Aorta (tissue), 5 donors: ENCODE data around the gene MXRA7. TPM values are rescaled to one million over a fixed set of nuclear protein-coding genes. Genes with fewer than 3 reads are reported as not detected.

Source experiments
- ATAC-seq: fragments of 200-7000 bp; cut with Tn5 transposase; one replicate; pipeline ENCODE4 v1.9.1; 2022; ENCODE audit warnings: moderate library complexity; ENCODE audit not compliant: low FRiP score
- DNase-seq, 2 donors: peaks; one replicate each; pipeline ENCODE4 v3.0.0-alpha.2; 2020
- H3K27ac ChIP-seq, 2 donors: one replicate each; pipeline ENCODE4 v1.5.1; 2013; ENCODE audit warnings: low read length in 2 of 2, mild to moderate bottlenecking in 2 of 2, moderate library complexity in 2 of 2, control low read depth in 1 of 2, inconsistent platforms in 1 of 2, low read depth in 1 of 2
- H3K27me3 ChIP-seq, 2 donors: one replicate each; pipeline ENCODE4 v1.6.1; 2013; ENCODE audit warnings: control low read depth in 1 of 2, low read length in 1 of 2, mild to moderate bottlenecking in 1 of 2, moderate library complexity in 1 of 2; ENCODE audit not compliant: insufficient read depth in 2 of 2, control insufficient read depth in 1 of 2
- H3K36me3 ChIP-seq, 2 donors: one replicate each; pipeline ENCODE4 v1.6.1; 2013; ENCODE audit warnings: control low read depth in 1 of 2, low read length in 1 of 2, mild to moderate bottlenecking in 1 of 2; ENCODE audit not compliant: insufficient read depth in 2 of 2, control insufficient read depth in 1 of 2
- H3K4me1 ChIP-seq, 2 donors: one replicate each; pipeline ENCODE4 v1.6.1; 2013; ENCODE audit warnings: low read length in 2 of 2, control low read depth in 1 of 2, mild to moderate bottlenecking in 1 of 2, moderate library complexity in 1 of 2; ENCODE audit not compliant: insufficient read depth in 2 of 2, control insufficient read depth in 1 of 2
- H3K4me3 ChIP-seq, 2 donors: one replicate each; pipeline ENCODE4 v1.5.1; 2013; ENCODE audit warnings: low read length in 2 of 2, control low read depth in 1 of 2, mild to moderate bottlenecking in 1 of 2
- H3K9me3 ChIP-seq: one replicate; pipeline ENCODE4 v1.6.1; 2013; ENCODE audit warnings: mild to moderate bottlenecking, low read length; ENCODE audit not compliant: control insufficient read depth
- WGBS, 2 donors: extraction: QIAGEN DNeasy Blood & Tissue Kit; methylation state at CpG; one replicate each; pipeline ENCODE4 v1.1.7; 2013; 5-methylcytosine and 5-hydroxymethylcytosine counted together
- intact Hi-C, 2 donors: fragments of 100-400 bp; cut with DNase I; formaldehyde crosslinking; loops; one replicate each; pipeline versions ENCODE4 v1.14.2 to v1.15.0; 2022
- microRNA-seq, 2 donors: library from miRNA; unstranded; fragments of <30 nt; microRNA quantifications; one replicate each; pipeline ENCODE4 v1.2.0, GENCODE V29; 2020
- polyA plus RNA-seq, 2 donors: library from polyadenylated mRNA; stranded (reverse); fragments of 200-250 nt; gene quantifications; one replicate each; pipeline ENCODE4 v1.2.3, GENCODE V29; 2013
- total RNA-seq, 2 donors: library from RNA; stranded (reverse); fragmentation: NEBNext Ultra II Directional; extraction: Animal tissue kit (Norgen Biotek cat#: 25700); gene quantifications; one replicate each; pipeline ENCODE4 v1.2.1, GENCODE V29; 2021
- donor health status: healthy with polysubstance abuse.
- donor health status: Bipolar disorder and iron deficiency.
- donor health status: DM: no; HTN: no; CAD: no.
- donor health status: DM: no; HTN: no; CAD: no.
- donor health status: DM: yes; HTN: yes; CAD: no.

MXRA7 gene
- total and polyA plus RNA-seq, 4 donors, result 256 to 465 (median 310) TPM

GRCh38 chr17:76635039-76635438 lies 75.7 kb downstream of the MXRA7 start:
- no peak overlapping the region for H3K27ac ChIP-seq
- H3K4me3 ChIP-seq, result no peak overlapping the region
- no peaks in the 10 kb centered on the region for H3K36me3 ChIP-seq
- no peaks in the 10 kb centered on the region for H3K27me3 ChIP-seq
- intact Hi-C loops, result no loop called here
- WGBS, 2 donors, result 85 to 87% methylated on average over 5 of the region's 5 CpGs
- ATAC-seq (no peak), DNase-seq (no peak)
- H3K9me3 ChIP-seq, result no peaks in the 10 kb centered on the region
- H3K4me1 ChIP-seq, result no peaks in the 10 kb centered on the region

GRCh38 chr17:76633628-76634328 lies 77.0 kb downstream of the MXRA7 start:
- WGBS, 2 donors, result 86% methylated on average over 14 of the region's 14 CpGs
- intact Hi-C loops, result no loop called here

GRCh38 chr17:76631821-76632565 lies 78.8 kb downstream of the MXRA7 start:
- Histone ChIP-seq H3K27me3 (no peaks in the 10 kb centered on the region), H3K36me3 (no peaks in the 10 kb centered on the region), H3K4me3 (no peak overlapping the region), H3K4me1 (no peaks in the 10 kb centered on the region), H3K9me3 (no peaks in the 10 kb centered on the region), H3K27ac (no peak overlapping the region)
- ATAC-seq (no peak), DNase-seq (no peak)
- 63 to 64% methylated on average over 10 of the region's 10 CpGs for WGBS, 2 donors
- intact Hi-C loops, result no loop called here

More at GRCh38 chr17:76633628-76634328, 77.0 kb downstream of the MXRA7 start:
- Histone ChIP-seq H3K27ac (no peak overlapping the region), H3K9me3 (no peaks in the 10 kb centered on the region), H3K4me1 (no peaks in the 10 kb centered on the region), H3K4me3 (no peak overlapping the region), H3K36me3 (no peaks in the 10 kb centered on the region), H3K27me3 (no peaks in the 10 kb centered on the region)
- ATAC-seq (no peak), DNase-seq (no peak)

- 73 to 76% methylated on average over 6 of the region's 6 CpGs for WGBS, 2 donors
- no peak overlapping the region for H3K27ac ChIP-seq
- intact Hi-C loops, result no loop called here
- H3K4me3 ChIP-seq, result no peak overlapping the region
- DNase-seq (no peak), ATAC-seq (no peak)
- H3K27me3 ChIP-seq, result no peaks in the 10 kb centered on the region
- no peaks in the 10 kb centered on the region for H3K9me3 ChIP-seq
- H3K4me1 ChIP-seq, result no peaks in the 10 kb centered on the region
- H3K36me3 ChIP-seq, result no peaks in the 10 kb centered on the region
Observed at GRCh38 chr17:76630151-76630550, 80.6 kb downstream of the MXRA7 start.

Small RNAs within 50 kb of the gene (microRNA-seq; reads per million reads assigned to microRNA genes)
- 1.2 to 2.0 reads per million in 2 donors for gene MIR636

Other genes with a start within 250 kb of the MXRA7 start
- not detected for gene AANAT, start 243.4 kb downstream of the MXRA7 start, total RNA-seq
- not detected for gene AANAT, start 243.4 kb downstream of the MXRA7 start, polyA plus RNA-seq
- gene RHBDF2, start 209.5 kb downstream of the MXRA7 start, total RNA-seq, result 10 to 100 TPM; 30.9 to 45.0 TPM
- gene RHBDF2, start 209.5 kb downstream of the MXRA7 start, polyA plus RNA-seq, result 10 to 100 TPM in 1 of 2 donors, 1 to 10 TPM in 1; 2.6 to 11.0 TPM
- 10 to 100 TPM; 22.4 to 26.6 TPM for gene CYGB, start 173.3 kb downstream of the MXRA7 start, total RNA-seq
- gene CYGB, start 173.3 kb downstream of the MXRA7 start, polyA plus RNA-seq, result 1 to 10 TPM in 1 of 2 donors, under 1 TPM in 1; 0.95 to 2.1 TPM
- gene PRCD, start 170.9 kb downstream of the MXRA7 start, total RNA-seq, result 1 to 10 TPM; 1.2 to 8.6 TPM
- gene PRCD, start 170.9 kb downstream of the MXRA7 start, polyA plus RNA-seq, result not detected
- 1 to 10 TPM; 2.5 to 7.6 TPM for gene ST6GALNAC2, start 125.1 kb downstream of the MXRA7 start, total RNA-seq
- gene ST6GALNAC2, start 125.1 kb downstream of the MXRA7 start, polyA plus RNA-seq, result 1 to 10 TPM in 1 of 2 donors, not detected in 1; 2.0 TPM
- gene ST6GALNAC1, start 67.2 kb downstream of the MXRA7 start, total RNA-seq, result 1 to 10 TPM; 1.1 to 2.3 TPM
- 1 to 10 TPM; 1.6 to 9.4 TPM for gene ST6GALNAC1, start 67.2 kb downstream of the MXRA7 start, polyA plus RNA-seq
- gene JMJD6, start 15.6 kb upstream of the MXRA7 start, total RNA-seq, result 10 to 100 TPM; 36.5 to 55.4 TPM
- 10 to 100 TPM; 29.3 to 82.5 TPM for gene JMJD6, start 15.6 kb upstream of the MXRA7 start, polyA plus RNA-seq
- 10 to 100 TPM; 26.8 to 27.9 TPM for gene METTL23, start 15.9 kb upstream of the MXRA7 start, total RNA-seq
- gene METTL23, start 15.9 kb upstream of the MXRA7 start, polyA plus RNA-seq, result 10 to 100 TPM; 28.5 to 37.5 TPM
- gene SRSF2, start 26.4 kb upstream of the MXRA7 start, total RNA-seq, result 100 to 1,000 TPM; 133 to 134 TPM
- gene SRSF2, start 26.4 kb upstream of the MXRA7 start, polyA plus RNA-seq, result 100 to 1,000 TPM in 1 of 2 donors, 10 to 100 TPM in 1; 64.4 to 152 TPM
- gene MFSD11, start 27.2 kb upstream of the MXRA7 start, total RNA-seq, result 10 to 100 TPM; 24.5 to 38.2 TPM
- gene MFSD11, start 27.2 kb upstream of the MXRA7 start, polyA plus RNA-seq, result 10 to 100 TPM in 1 of 2 donors, 1 to 10 TPM in 1; 6.8 to 19.9 TPM
- under 1 TPM; 0.51 to 0.55 TPM for gene MGAT5B, start 157.4 kb upstream of the MXRA7 start, total RNA-seq
- gene MGAT5B, start 157.4 kb upstream of the MXRA7 start, polyA plus RNA-seq, result not detected